Activated naive CD8-positive, alpha-beta T cell treated with anti-CD3 and anti-CD28 coated beads, Interleukin-2, amount 50 U/mL, for 24 hours (primary cell): ENCODE results near the gene GAGE10.
A peak's percentile ranks its signal among the peaks of the same experiment; 100 is the strongest.

Experiments used
- ATAC-seq: fragments of 150-1000 bp; cut with Tn5 transposase; one replicate; pipeline ENCODE4 v1.10.0; 2021
- DNase-seq: peaks from one replicate; pipeline ENCODE4 v3.0.0; 2021
- H3K27ac Mint-ChIP-seq: one replicate; pipeline ENCODE4 v1.8.0; 2021; ENCODE audit warnings: mild to moderate bottlenecking, mixed read lengths
- H3K27me3 Mint-ChIP-seq: one replicate; pipeline ENCODE4 v1.8.0; 2021; ENCODE audit warnings: mixed read lengths
- H3K36me3 Mint-ChIP-seq: one replicate; pipeline ENCODE4 v1.8.0; 2021; ENCODE audit warnings: low read depth, mixed read lengths
- H3K4me1 Mint-ChIP-seq: one replicate; pipeline ENCODE4 v1.8.0; 2021; ENCODE audit warnings: mixed read lengths
- H3K4me3 Mint-ChIP-seq: one replicate; pipeline ENCODE4 v1.8.0; 2021; ENCODE audit warnings: mild to moderate bottlenecking, moderate library complexity, mixed read lengths
- H3K9me3 Mint-ChIP-seq: one replicate; pipeline ENCODE4 v1.8.0; 2021; ENCODE audit warnings: mixed read lengths

Gene GAGE10, protein sequence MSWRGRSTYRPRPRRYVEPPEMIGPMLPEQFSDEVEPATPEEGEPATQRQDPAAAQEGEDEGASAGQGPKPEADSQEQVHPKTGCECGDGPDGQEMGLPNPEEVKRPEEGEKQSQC

DNA sequence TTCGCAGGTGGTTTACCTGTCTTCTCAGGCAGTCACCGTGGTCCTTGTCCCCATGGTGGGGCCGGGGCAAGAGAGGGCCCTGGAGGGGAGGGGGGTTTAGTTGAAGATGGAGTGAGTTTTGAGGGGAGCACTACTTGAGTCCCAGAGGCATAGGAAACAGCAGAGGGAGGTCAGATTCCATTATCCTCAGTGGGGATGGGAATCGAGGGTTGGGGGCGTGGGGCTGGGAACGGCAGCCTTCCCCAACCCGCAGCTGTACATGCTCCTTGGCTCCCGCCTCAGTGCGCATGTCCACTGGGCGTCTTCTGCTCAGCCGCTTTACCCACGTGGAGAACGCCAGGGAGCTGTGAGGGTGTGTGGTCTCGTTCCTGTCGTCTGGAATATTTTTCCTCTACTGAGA, at the start of gene GAGE10:
Gene GAGE10, plus strand, starts transcription at position 301 of the 400 bp plus-strand sequence. CDS start 1,214 bp downstream, outside the sequence.
- H3K36me3 Mint-ChIP-seq, result no peaks in the 10 kb centered on the region

DNA sequence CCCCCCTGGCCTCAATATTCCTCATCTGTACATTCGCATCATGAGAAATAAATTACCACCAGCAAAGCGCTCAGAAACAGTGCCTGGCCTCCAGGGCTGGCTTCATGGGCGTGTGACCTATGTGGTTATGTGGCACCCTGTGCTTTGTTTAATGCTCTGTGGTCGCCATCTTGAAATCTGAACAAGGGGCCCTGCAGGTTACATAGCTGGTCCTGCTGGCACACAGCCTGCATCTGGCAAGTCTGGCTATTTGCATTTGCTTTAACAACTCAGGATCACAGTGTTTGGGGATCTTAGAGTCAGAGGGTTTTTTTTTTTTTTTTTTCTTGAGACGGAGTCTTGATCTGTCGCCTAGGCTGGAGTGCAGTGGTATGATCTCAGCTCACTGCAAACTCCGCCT, 48.8 kb upstream of the GAGE10 start:
- Mint-ChIP-seq H3K9me3 (no peaks in the 10 kb centered on the region), H3K36me3 (peaks cover 2% of the 10 kb centered on the region), H3K27me3 (no peaks in the 10 kb centered on the region), H3K4me3 (no peak overlapping the region), H3K27ac (no peak overlapping the region), H3K4me1 (peaks cover 24% of the 10 kb centered on the region)
- no peak for DNase-seq
- no peak for ATAC-seq

More for the DNA sequence above, at the start of gene GAGE10:
- Mint-ChIP-seq H3K4me3 (no peak within 1 kb of the TSS), H3K27me3 (no peaks in the 10 kb centered on the region), H3K9me3 (no peaks in the 10 kb centered on the region), H3K27ac (no peak within 1 kb of the TSS), H3K4me1 (no peaks in the 10 kb centered on the region)
- no peak for DNase-seq
- ATAC-seq, result no peak

DNA sequence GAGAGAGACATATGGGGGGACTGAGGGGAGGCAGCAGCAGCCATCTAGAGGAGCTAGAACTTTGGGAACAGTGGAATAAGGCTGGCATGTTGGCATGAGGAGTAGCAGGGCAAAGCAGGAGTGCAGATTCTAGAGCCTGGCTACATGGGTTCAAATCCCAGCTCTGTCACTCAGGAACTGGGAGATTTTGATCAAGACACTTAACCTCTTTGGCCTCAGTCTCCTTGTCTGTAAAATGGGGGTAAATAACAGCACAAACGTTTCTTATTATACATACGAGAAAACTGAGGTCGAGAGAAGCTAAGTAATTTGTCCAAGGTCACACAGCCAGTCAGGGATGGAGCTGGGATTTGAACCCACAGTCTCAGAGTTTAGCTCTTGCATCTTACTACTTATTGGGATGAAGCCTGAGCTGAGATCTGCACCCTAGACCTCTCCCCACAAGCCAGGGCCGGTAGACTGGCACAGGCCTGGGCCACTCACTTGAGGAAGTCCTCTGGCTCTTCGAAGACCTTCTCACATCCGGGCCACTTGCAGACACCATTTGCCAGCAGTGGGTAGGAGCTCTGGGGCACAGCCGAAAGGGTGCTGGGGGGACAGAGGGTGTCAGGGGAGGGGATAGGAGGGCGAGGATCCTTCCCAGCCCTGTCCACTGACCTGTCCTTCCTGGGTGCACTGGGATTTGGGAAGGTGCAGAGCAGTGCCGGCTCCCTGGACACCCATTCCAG, 47.0 kb upstream of the GAGE10 start:
- Mint-ChIP-seq H3K9me3 (no peaks in the 10 kb centered on the region), H3K4me1 (peaks cover 21% of the 10 kb centered on the region), H3K27me3 (no peaks in the 10 kb centered on the region), H3K4me3 (no peak overlapping the region), H3K36me3 (no peaks in the 10 kb centered on the region), H3K27ac (no peak overlapping the region)
- ATAC-seq (no peak), DNase-seq (no peak)

DNA sequence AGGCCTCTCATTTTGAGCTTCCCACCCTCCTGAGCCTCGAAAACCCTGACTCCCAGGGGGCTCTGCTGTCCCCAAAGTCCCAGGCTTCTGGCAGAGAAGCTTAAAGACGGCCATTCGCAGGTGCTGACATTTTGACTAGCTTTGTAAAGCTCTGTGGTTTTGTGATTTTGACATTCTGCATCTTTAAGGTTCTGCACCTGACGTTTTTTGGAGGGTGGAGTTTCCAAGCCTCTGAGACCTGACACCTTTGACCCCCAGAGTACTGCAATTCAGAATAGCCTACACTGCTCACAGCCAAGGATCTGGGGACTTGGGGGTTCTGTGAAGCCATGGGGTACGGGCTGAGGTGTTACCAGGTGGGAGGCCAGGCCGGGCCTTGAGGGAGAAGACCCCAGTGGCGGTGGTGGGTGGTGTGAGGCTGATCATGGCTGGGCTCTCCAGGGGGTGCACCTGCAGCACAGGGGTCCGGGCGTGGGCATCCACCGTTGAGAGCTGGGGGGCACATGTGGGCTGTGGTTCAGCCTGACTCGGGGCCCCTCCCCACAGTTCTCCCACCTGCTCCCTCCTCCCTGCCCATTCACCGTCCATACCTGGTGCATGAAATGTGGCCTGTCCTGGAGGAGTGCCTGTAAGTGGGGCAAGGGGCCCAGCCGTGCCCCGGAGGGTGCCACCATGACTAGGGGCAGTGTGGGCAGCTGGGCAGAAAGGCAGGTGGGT, 46.2 kb upstream of the GAGE10 start:
- DNase-seq (no peak), ATAC-seq (peak; percentile 48)
- peak overlapping the region; percentile 52 for H3K27ac Mint-ChIP-seq
- H3K4me3 Mint-ChIP-seq, result peak overlapping the region; percentile 14
- H3K27me3 Mint-ChIP-seq, result no peaks in the 10 kb centered on the region
- no peaks in the 10 kb centered on the region for H3K36me3 Mint-ChIP-seq
- no peaks in the 10 kb centered on the region for H3K9me3 Mint-ChIP-seq
- peaks cover 27% of the 10 kb centered on the region for H3K4me1 Mint-ChIP-seq

DNA sequence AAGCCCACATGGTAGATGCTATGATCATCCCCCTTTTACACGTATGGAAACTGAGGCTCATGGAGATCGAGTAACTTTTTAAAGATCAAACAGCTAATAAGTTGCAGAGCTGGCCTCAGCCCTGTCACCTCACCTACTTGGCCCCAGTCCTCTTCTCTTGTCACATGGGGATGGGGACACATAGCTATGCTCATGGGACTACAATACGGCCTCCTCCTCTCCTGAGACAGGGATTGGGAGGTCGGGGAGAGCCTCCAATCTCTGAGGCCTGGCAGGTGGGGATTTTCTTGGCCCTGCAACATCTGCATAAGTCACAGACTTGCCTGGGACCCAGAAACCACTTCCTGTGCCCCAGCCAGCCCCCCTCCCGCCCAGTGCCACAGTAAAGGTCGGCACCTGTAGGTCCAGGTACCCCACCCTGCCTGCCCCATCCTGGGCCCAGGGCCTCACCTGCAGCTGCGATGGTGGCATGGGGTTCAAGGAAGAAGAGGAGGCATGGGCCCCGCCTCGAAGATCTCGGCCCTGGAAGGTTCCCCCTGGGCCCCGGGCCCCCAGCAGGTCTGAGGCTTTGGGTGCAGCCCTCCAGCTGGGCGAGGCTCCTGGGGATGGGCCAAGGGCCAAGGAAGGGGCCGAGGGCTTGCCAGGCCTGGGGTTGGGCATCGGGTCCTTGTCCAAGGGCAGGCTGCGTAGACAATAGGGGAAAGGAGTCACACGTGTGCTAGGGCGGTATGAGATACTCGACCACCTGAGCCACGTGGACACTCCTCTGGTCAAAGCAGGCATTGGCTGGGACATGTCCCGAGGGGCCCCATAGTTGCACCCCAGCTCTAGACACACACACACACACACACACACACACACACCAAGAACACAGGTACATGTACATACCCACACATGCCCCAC, 45.3 kb upstream of the GAGE10 start:
- peak overlapping the region; percentile 52 for H3K27ac Mint-ChIP-seq
- H3K36me3 Mint-ChIP-seq, result no peaks in the 10 kb centered on the region
- H3K4me1 Mint-ChIP-seq, result peaks cover 35% of the 10 kb centered on the region
- DNase-seq (no peak), ATAC-seq (peak; percentile 8)
- H3K4me3 Mint-ChIP-seq, result no peak overlapping the region
- H3K27me3 Mint-ChIP-seq, result no peaks in the 10 kb centered on the region
- no peaks in the 10 kb centered on the region for H3K9me3 Mint-ChIP-seq

DNA sequence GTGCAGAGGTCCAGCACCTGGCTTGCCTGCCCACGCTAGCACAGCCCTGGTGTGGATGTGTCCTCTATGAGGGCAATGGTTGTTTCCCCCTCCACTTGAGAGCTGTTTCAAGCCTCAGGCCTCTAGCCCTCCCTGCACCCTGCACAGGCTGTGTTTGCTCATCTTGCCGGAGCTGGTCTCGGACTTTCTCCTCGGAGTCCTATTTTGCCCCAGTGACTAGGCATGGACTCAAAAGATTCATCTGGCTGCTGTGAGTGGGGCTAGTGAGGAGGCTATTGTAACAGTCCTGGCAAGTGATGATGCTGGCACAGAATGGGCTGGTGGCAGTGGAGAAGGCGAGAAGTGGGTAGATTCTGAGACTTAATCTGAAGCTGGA, 44.7 kb upstream of the GAGE10 start:
- no peak overlapping the region for H3K4me3 Mint-ChIP-seq
- peak overlapping the region; percentile 37 for H3K27ac Mint-ChIP-seq
- DNase-seq (no peak), ATAC-seq (no peak)
- no peaks in the 10 kb centered on the region for H3K27me3 Mint-ChIP-seq
- no peaks in the 10 kb centered on the region for H3K36me3 Mint-ChIP-seq
- H3K9me3 Mint-ChIP-seq, result no peaks in the 10 kb centered on the region
- peaks cover 40% of the 10 kb centered on the region for H3K4me1 Mint-ChIP-seq

DNA sequence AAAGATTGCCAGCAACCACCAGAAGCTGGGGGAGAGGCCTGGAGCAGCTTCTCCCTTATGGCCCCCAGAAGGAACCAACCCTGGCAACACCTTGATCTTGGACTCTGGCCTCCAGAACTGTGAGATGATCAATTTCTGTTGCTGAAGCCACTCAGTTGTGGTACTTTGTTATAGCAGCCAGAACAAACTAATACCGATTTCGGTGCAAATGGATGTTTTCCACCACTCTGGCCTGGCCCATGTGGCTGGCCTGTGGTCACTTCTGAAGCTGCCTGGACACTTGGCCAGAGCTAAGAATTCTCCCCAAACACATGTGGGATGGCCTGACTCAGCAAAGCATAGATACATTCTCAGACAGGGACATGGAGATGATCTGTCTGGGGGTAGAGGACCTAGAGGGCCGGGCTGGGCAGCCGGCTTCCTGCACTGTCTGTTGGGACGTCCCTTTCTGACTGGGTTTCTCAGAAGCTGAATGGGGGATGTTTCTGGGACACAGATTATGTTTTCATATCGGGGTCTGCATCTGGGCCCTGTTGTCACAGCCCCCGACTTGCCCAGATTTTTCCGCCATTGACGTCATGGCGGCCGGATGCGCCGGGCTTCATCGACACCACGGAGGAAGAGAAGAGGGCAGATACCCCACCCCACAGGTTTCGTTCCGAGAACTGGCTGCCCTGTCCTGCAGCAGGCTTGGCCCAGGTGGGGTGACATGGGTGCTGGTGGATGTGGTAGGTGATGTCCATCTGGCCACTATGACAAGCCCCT, 43.0 kb upstream of the GAGE10 start:
- Mint-ChIP-seq H3K4me1 (peaks cover 57% of the 10 kb centered on the region), H3K4me3 (no peak overlapping the region), H3K36me3 (no peaks in the 10 kb centered on the region), H3K27ac (no peak overlapping the region), H3K9me3 (no peaks in the 10 kb centered on the region), H3K27me3 (no peaks in the 10 kb centered on the region)
- ATAC-seq (no peak), DNase-seq (no peak)

DNA sequence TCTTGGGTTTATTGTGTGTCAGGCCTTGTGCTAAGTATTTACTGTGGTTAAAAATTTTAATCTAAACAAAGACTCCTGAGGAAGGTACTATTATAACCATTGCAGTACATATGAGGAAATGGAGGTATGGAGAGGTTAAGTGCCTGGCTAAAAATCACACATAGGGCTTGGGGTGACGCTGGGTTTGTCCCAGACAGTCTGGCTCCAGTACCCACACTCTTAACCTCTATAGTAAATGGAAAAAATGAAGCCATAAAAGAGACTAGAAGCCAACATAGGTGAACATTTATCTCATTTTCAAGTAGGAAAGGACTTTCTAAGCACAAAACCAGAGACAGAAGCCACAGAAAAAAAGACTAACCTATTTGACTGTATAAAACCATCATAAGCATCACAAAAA, 40.8 kb upstream of the GAGE10 start:
- H3K27ac Mint-ChIP-seq, result peak overlapping the region; percentile 76
- peak; percentile 88 for ATAC-seq
- DNase-seq, result no peak
- H3K4me1 Mint-ChIP-seq, result peaks cover 53% of the 10 kb centered on the region
- H3K4me3 Mint-ChIP-seq, result peak overlapping the region; percentile 24
- no peaks in the 10 kb centered on the region for H3K9me3 Mint-ChIP-seq
- no peaks in the 10 kb centered on the region for H3K36me3 Mint-ChIP-seq
- H3K27me3 Mint-ChIP-seq, result no peaks in the 10 kb centered on the region

DNA sequence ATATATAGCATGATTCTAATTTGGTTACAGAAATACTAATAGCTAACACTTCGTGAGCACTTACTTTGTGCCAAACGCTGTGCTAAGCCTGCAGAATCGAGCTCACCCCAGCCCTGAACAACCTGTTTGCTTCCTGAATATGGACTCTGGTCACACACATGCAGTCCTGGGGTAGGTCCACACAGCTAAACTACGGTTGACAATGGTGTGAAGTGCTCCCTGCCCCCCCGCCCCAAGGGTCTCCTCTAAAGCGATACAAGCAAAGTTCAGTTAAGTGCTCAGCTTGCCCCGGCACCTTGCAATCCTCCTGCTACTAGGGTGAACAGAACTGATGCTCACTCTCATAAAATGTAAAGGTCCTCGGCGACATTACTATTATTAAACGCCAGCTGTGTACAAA, 39.8 kb upstream of the GAGE10 start:
- no peak for ATAC-seq
- Mint-ChIP-seq H3K9me3 (no peaks in the 10 kb centered on the region), H3K27me3 (no peaks in the 10 kb centered on the region), H3K4me3 (peak overlapping the region; percentile 67), H3K27ac (peak overlapping the region; percentile 71), H3K36me3 (no peaks in the 10 kb centered on the region), H3K4me1 (peaks cover 53% of the 10 kb centered on the region)
- no peak for DNase-seq

DNA sequence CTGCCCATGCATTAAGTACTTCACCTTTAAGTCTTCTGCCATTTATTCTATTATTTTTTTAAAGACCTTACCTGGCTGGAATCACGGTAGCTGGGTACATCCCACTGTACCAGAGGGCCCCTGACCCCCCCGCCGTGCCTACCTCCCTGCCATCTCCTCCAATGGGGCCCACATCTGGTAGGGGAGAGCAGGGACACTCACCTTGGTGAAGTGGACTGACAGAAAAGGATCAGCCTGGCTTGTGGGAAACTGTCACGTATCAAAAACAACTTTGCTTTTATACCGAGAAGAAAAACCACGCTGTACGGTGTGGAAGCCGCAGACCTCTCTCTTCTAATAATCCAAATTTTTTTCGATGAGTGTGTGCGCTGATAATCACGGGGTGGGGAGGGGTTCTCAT, 39.0 kb upstream of the GAGE10 start, which contains the start of gene FOXP3:
Gene FOXP3, minus strand, starts transcription at position 251 of the 400 bp plus-strand sequence. CDS start 6,205 bp downstream, outside the sequence.
- no peak for DNase-seq
- Mint-ChIP-seq H3K4me1 (peaks cover 57% of the 10 kb centered on the region), H3K36me3 (no peaks in the 10 kb centered on the region), H3K9me3 (no peaks in the 10 kb centered on the region), H3K27me3 (peaks cover 3% of the 10 kb centered on the region), H3K27ac (peak within 1 kb of the TSS; percentile 71), H3K4me3 (peak within 1 kb of the TSS; percentile 67)
- ATAC-seq, result no peak

DNA sequence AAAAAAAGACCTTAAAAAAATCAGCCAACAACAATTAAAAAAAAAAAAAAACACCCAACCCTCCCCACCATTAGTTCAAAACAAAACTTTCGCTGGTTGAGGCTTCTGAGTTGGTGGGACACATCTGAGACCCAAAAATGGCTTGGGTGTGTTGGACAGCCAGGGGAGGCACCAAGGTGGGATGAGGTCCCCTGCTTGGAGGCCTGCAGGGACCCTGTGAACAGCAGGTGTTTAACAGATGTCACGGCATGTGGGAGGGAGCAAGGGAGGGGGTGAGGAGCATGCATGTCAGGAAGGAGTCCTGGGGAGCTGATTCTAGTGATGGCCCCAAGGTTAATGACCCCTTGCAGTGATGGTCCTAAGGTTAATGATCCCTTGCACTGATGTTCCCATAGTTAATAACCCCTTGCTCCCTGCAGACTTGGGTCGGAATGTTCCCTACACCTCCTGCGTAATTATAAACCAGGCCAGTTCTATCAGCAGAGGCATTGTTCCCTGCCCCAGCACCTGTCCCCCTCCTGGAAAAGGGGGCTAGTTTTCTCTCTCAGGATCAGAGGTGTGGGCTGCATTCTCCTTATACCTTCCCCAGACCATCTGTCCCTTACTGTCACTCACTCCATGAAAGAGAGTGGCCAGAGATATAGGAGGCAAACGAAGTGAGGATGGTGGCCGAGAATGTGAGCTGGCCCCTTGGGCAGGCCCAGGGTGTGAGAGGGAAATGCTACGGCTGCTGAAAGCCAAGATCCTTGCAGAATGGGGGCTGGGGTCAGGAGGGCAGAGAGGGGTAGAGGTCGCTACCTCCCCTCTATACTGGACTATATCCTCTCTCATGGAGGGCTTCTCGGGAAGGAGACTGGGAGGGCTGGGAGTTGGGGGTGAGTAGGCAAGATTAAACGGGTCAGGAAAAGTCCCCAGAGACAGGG, 36.7 kb upstream of the GAGE10 start:
- Mint-ChIP-seq H3K4me1 (peaks cover 63% of the 10 kb centered on the region), H3K9me3 (no peaks in the 10 kb centered on the region), H3K4me3 (no peak overlapping the region), H3K36me3 (peaks cover 5% of the 10 kb centered on the region), H3K27ac (no peak overlapping the region), H3K27me3 (peaks cover 3% of the 10 kb centered on the region)
- DNase-seq, result no peak
- ATAC-seq, result no peak

DNA sequence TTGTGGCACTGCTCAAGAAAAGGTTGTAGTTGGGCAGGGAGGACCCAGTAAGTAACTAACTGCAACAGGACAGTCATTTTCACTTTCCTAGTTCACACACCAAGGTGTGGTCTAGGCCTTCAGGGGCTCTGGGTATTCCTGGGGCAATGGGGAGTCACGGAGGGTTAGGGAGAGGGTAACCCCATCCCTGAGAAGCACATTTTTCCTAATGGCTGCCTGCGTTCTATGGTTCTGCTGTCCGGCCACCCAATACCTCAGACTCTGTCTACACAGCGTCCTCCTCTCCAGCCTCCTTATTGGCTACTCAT, 34.8 kb upstream of the GAGE10 start:
- peaks cover 5% of the 10 kb centered on the region for H3K36me3 Mint-ChIP-seq
- peaks cover 3% of the 10 kb centered on the region for H3K27me3 Mint-ChIP-seq
- H3K4me1 Mint-ChIP-seq, result peaks cover 62% of the 10 kb centered on the region
- peak overlapping the region; percentile 92 for H3K4me3 Mint-ChIP-seq
- ATAC-seq, result no peak
- no peak for DNase-seq
- H3K27ac Mint-ChIP-seq, result peak overlapping the region; percentile 99
- no peaks in the 10 kb centered on the region for H3K9me3 Mint-ChIP-seq
